IMR-90 (cell line): ENCODE measurements around the gene HEATR9. TPM values are rescaled to one million over a fixed set of nuclear protein-coding genes. Genes with fewer than 3 reads are reported as not detected.

ENCODE experiments used
- ATAC-seq: fragments of 200-7000 bp; cut with Tn5 transposase; 2 replicates; pipeline ENCODE4 v1.9.1; 2020; ENCODE audit warnings: low read depth, mild to moderate bottlenecking, moderate library complexity
- BruUV-seq: library from RNA; stranded (reverse); fragments of 400-500 nt; replicated peaks from 2 replicates; lab custom pipeline; 2021; lab: Mats Ljungman, UMichigan
- CTCF ChIA-PET: fragments of 300-600 bp; formaldehyde crosslinking; extraction: SDS; loops from one replicate; lab custom pipeline; 2021; ENCODE audit warnings: antibody characterized with exemption; lab: Yijun Ruan, JAX
- POLR2A ChIA-PET: fragments of 300-600 bp; sonication (Branson Sonifier 250); formaldehyde crosslinking; loops from one replicate; lab custom pipeline; 2022; ENCODE audit warnings: antibody characterized with exemption; ENCODE audit not compliant: unreplicated experiment; lab: Charles Lee
- DNase-seq: peaks from one replicate; pipeline ENCODE4 v3.0.0; 2013
- H2AFZ ChIP-seq: replicated peaks from 2 replicates; pipeline ENCODE3; 2013; ENCODE audit warnings: low read length, mild to moderate bottlenecking; ENCODE audit not compliant: poor library complexity
- H2AK5ac ChIP-seq: 2 replicates; pipeline ENCODE4 v1.6.1; 2013; ENCODE audit warnings: low read depth, low read length, inconsistent platforms
- H2AK9ac ChIP-seq: replicated peaks from 2 replicates; pipeline ENCODE3; 2013; ENCODE audit warnings: mild to moderate bottlenecking, low read depth, low read length, moderate library complexity; ENCODE audit not compliant: poor library complexity
- H2BK120ac ChIP-seq: 2 replicates; pipeline ENCODE4 v1.6.1; 2013; ENCODE audit warnings: low read depth, low read length, inconsistent platforms
- H2BK15ac ChIP-seq: 3 replicates; pipeline ENCODE4 v1.6.1; 2013; ENCODE audit warnings: low read depth, low read length, inconsistent platforms
- H2BK20ac ChIP-seq: 2 replicates; pipeline ENCODE4 v1.6.1; 2013; ENCODE audit warnings: low read depth, mild to moderate bottlenecking, inconsistent platforms, low read length, moderate library complexity
- H2BK5ac ChIP-seq: 2 replicates; pipeline ENCODE4 v1.6.1; 2013; ENCODE audit warnings: mild to moderate bottlenecking, low read depth, low read length, inconsistent platforms; ENCODE audit not compliant: poor library complexity, severe bottlenecking
- H3K14ac ChIP-seq: replicated peaks from 2 replicates; pipeline ENCODE4 v1.6.1; 2013; ENCODE audit warnings: low read depth, low read length, inconsistent platforms
- H3K18ac ChIP-seq: 2 replicates; pipeline ENCODE4 v1.6.1; 2013; ENCODE audit warnings: low read depth, low read length, control low read depth
- H3K23ac ChIP-seq: 2 replicates; pipeline ENCODE4 v1.6.1; 2013; ENCODE audit warnings: low read depth, low read length, inconsistent platforms
- H3K27ac ChIP-seq: 2 replicates; pipeline ENCODE4 v1.5.1; 2013; ENCODE audit warnings: mild to moderate bottlenecking, control low read depth, low read length; ENCODE audit not compliant: insufficient read depth
- H3K27me3 ChIP-seq: 2 replicates; pipeline ENCODE4 v1.6.1; 2013; ENCODE audit warnings: low read length; ENCODE audit not compliant: control insufficient read depth, insufficient read depth
- H3K36me3 ChIP-seq: 2 replicates; pipeline ENCODE4 v1.6.1; 2013; ENCODE audit warnings: low read length, mixed read lengths; ENCODE audit not compliant: control insufficient read depth, insufficient read depth
- H3K4ac ChIP-seq: 2 replicates; pipeline ENCODE4 v1.6.1; 2013; ENCODE audit warnings: low read depth, low read length, inconsistent platforms
- H3K4me1 ChIP-seq: 2 replicates; pipeline ENCODE4 v1.6.1; 2013; ENCODE audit warnings: low read length, mixed read lengths; ENCODE audit not compliant: control insufficient read depth, insufficient read depth
- H3K4me2 ChIP-seq: 2 replicates; pipeline ENCODE4 v1.6.1; 2013; ENCODE audit warnings: low read depth, mild to moderate bottlenecking, control low read depth, low read length, moderate library complexity
- H3K4me3 ChIP-seq: 2 replicates; pipeline ENCODE4 v1.5.1; 2013; ENCODE audit warnings: low read depth, mild to moderate bottlenecking, control low read depth, low read length, moderate library complexity; ENCODE audit not compliant: insufficient read depth
- H3K56ac ChIP-seq: 2 replicates; pipeline ENCODE4 v1.6.1; 2013; ENCODE audit warnings: low read length, inconsistent platforms; ENCODE audit not compliant: insufficient read depth; ENCODE audit errors: extremely low read depth
- H3K79me1 ChIP-seq, 2 experiments: 2 replicates each; pipeline ENCODE4 v1.6.1; 2013; ENCODE audit warnings: low read length in 2 of 2, inconsistent platforms in 1 of 2, low read depth in 1 of 2
- H3K9ac ChIP-seq: 2 replicates; pipeline ENCODE4 v1.6.1; 2013; ENCODE audit warnings: low read depth, low read length, control low read depth
- H3K9me1 ChIP-seq: 2 replicates; pipeline ENCODE4 v1.6.1; 2013; ENCODE audit warnings: low read length, inconsistent platforms; ENCODE audit not compliant: insufficient read depth
- H3K9me3 ChIP-seq: 2 replicates; pipeline ENCODE4 v1.6.1; 2013; ENCODE audit warnings: low read length; ENCODE audit not compliant: control insufficient read depth, insufficient read depth
- H4K20me1 ChIP-seq: 2 replicates; pipeline ENCODE4 v1.6.1; 2013; ENCODE audit warnings: low read length, inconsistent platforms; ENCODE audit not compliant: insufficient read depth
- H4K5ac ChIP-seq: 2 replicates; pipeline ENCODE4 v1.6.1; 2013; ENCODE audit warnings: mild to moderate bottlenecking, low read depth, low read length, control low read depth
- H4K8ac ChIP-seq, 2 experiments: 2 replicates each; pipeline ENCODE4 v1.6.1; 2013; ENCODE audit warnings: low read depth in 2 of 2, low read length in 2 of 2, control low read depth in 1 of 2, inconsistent platforms in 1 of 2
- H4K91ac ChIP-seq: 2 replicates; pipeline ENCODE4 v1.6.1; 2013; ENCODE audit warnings: low read depth, low read length, inconsistent platforms; ENCODE audit not compliant: insufficient read depth
- MAFK ChIP-seq: IDR thresholded peaks from 2 replicates; pipeline ENCODE4 v1.6.1; 2012; ENCODE audit warnings: low read depth, low read length, improper control_type of control experiment
- NFE2L2 ChIP-seq: fragments of 150-350 bp; IDR thresholded peaks from 2 replicates; pipeline ENCODE4 v1.6.1; 2016; ENCODE audit warnings: low read depth, mild to moderate bottlenecking, low read length
- WGBS, 2 experiments: methylation state at CpG; one replicate each; pipeline versions ENCODE4 v1.1.5 to v1.1.7; 2013; ENCODE audit warnings: missing lambda C conversion rate in 2 of 2; ENCODE audit not compliant: insufficient read length in 1 of 2; ENCODE audit errors: extremely low coverage in 2 of 2; 5-methylcytosine and 5-hydroxymethylcytosine counted together
- dilution Hi-C: fragments of 300-500 bp; cut with HindIII; formaldehyde crosslinking; loops from one replicate; pipeline ENCODE4 v1.14.3; 2018; ENCODE audit warnings: low sequenced_read_pairs; ENCODE audit not compliant: unreplicated experiment
- in situ Hi-C: fragments of 300-500 bp; cut with MboI; formaldehyde crosslinking; loops from 3 replicates; pipeline ENCODE4 v1.14.3; 2019; ENCODE audit warnings: low sequenced_read_pairs, inconsistent platforms, mixed read lengths
- intact Hi-C: fragments of 100-400 bp; cut with micrococcal nuclease; formaldehyde crosslinking; loops from 2 replicates; pipeline ENCODE4 v1.10.0; 2022
- polyA plus RNA-seq, 3 experiments: library from polyadenylated mRNA; depleted of rRNA; stranded (reverse); fragments of >200 nt; gene quantifications; 2 replicates each; pipeline ENCODE4 v1.2.3, GENCODE V29; 2012; ENCODE audit warnings: low replicate concordance in 1 of 3
- total RNA-seq: library from RNA; depleted of rRNA; stranded (reverse); fragments of >200 nt; gene quantifications from 2 replicates; pipeline ENCODE4 v1.2.3, GENCODE V29; 2012

The HEATR9 gene
- total and polyA plus RNA-seq, 2 of the 4 experiments (the other 2 are of a cell fraction) = not detected

DNA sequence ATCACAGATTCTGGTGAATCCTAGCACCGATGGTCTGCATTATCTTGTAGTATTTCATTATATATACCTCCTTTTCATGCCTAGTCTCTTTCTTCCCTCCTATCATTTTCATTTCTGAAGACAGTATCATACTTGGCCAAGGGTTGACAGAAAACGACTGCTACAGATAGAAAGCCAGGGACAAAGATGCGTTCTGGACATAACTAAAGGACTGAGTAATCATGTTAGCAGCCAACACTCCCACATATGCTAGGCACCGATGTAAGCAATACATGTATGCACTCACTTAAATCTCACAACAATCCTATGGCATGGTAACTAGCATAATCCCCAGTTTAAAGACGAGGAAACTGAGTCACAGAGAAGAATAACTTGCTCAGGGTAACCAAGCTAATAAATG is 39.0 kb upstream of the HEATR9 start:
- no peak overlapping the region for H3K4me2 ChIP-seq
- in situ Hi-C loops = no loop called here

More for the DNA sequence above, 39.0 kb upstream of the HEATR9 start:
- Histone ChIP-seq H2BK20ac (no peak overlapping the region), H3K18ac (no peak overlapping the region), H3K27ac (no peak overlapping the region), H4K8ac (no peak overlapping the region), H3K9me3 (no peaks in the 10 kb centered on the region), H2BK120ac (no peak overlapping the region), H3K27me3 (peaks cover 4% of the 10 kb centered on the region; the same call in 1 of the 2 replicates), H2BK15ac (no peak overlapping the region), H3K36me3 (no peaks in the 10 kb centered on the region), H3K56ac (no peak overlapping the region), H4K5ac (no peak overlapping the region), H4K91ac (no peak overlapping the region), H3K14ac (no peak overlapping the region), H2AFZ (no peak overlapping the region), H3K9me1 (no peaks in the 10 kb centered on the region; the same call in 1 of the 2 replicates), H3K9ac (no peak overlapping the region), H3K4me1 (no peaks in the 10 kb centered on the region), H3K4ac (no peak overlapping the region), H2BK5ac (no peak overlapping the region), H3K4me3 (no peak overlapping the region), H3K23ac (no peak overlapping the region), H2AK9ac (no peak overlapping the region), H4K20me1 (no peaks in the 10 kb centered on the region; the same call in 1 of the 2 replicates), H3K79me1 (no peaks in the 10 kb centered on the region), H2AK5ac (no peak overlapping the region)
- ATAC-seq (no peak), DNase-seq (no peak)
- TF ChIP-seq NFE2L2 (no peak), MAFK (no peak)
- intact Hi-C loops (no loop called here), dilution Hi-C loops (no loop called here)
- CTCF ChIA-PET = no interaction called here
- POLR2A ChIA-PET = no interaction called here
- WGBS, 2 experiments = 40% methylated on average over 1 of the region's 5 CpGs; no CpG with 5 or more reads in 1 of the 2 experiments
- BruUV-seq = no TSS peak
